Keratinocyte (primary cell): Measurements from ENCODE around the gene MAP1LC3B2. TPM values are rescaled to one million over a fixed set of nuclear protein-coding genes. Genes with fewer than 3 reads are reported as not detected.

Source experiments
- DNase-seq: peaks from one replicate; pipeline ENCODE4 v3.0.0-alpha.2; 2011; ENCODE audit warnings: low read depth, missing footprints, low spot score
- FAIRE-seq: peaks from 2 replicates; lab custom pipeline; 2011; peaks lifted over from hg19 to GRCh38; lab: Jason Lieb, UNC
- H2AFZ ChIP-seq: 2 replicates; pipeline ENCODE4 v1.6.0; 2012; ENCODE audit warnings: low read length, control low read depth, inconsistent platforms; ENCODE audit not compliant: control insufficient read depth
- H3K27ac ChIP-seq: 2 replicates; pipeline ENCODE4 v1.5.1; 2011; ENCODE audit warnings: low read length; ENCODE audit not compliant: control insufficient read depth, insufficient read depth
- H3K27me3 ChIP-seq: 3 replicates; pipeline ENCODE4 v1.6.0; 2011; ENCODE audit warnings: low read length; ENCODE audit not compliant: control insufficient read depth, insufficient read depth; ENCODE audit errors: extremely low read depth
- H3K36me3 ChIP-seq, 2 experiments: 2 replicates in 1 of 2; 3 replicates in 1 of 2; pipeline ENCODE4 v1.5.1; 2011; ENCODE audit warnings: low read length in 2 of 2, mild to moderate bottlenecking in 1 of 2; ENCODE audit not compliant: control insufficient read depth in 2 of 2, insufficient read depth in 2 of 2; ENCODE audit errors: extremely low read depth in 1 of 2
- H3K4me1 ChIP-seq: 3 replicates; pipeline ENCODE4 v1.5.1; 2011; ENCODE audit warnings: low read length; ENCODE audit not compliant: control insufficient read depth, insufficient read depth; ENCODE audit errors: extremely low read depth
- H3K4me2 ChIP-seq: 3 replicates; pipeline ENCODE4 v1.6.0; 2011; ENCODE audit warnings: low read depth, low read length; ENCODE audit not compliant: control insufficient read depth, insufficient read depth; ENCODE audit errors: extremely low read depth
- H3K4me3 ChIP-seq, 3 experiments: fragments of 200-600 bp in 1 of 3; sonication (generic) in 1 of 3; 2 replicates in 2 of 3; 3 replicates in 1 of 3; pipeline ENCODE4 v1.5.1; 2011 to 2016; ENCODE audit warnings: low read length in 3 of 3, mild to moderate bottlenecking in 3 of 3, control low read depth in 2 of 3, inconsistent platforms in 1 of 3, low read depth in 1 of 3, mixed read lengths in 1 of 3, mixed run types in 1 of 3, moderate library complexity in 1 of 3; ENCODE audit not compliant: control insufficient read depth in 2 of 3, insufficient read depth in 2 of 3; ENCODE audit errors: extremely low read depth in 1 of 3
- H3K79me2 ChIP-seq: 2 replicates; pipeline ENCODE4 v1.6.0; 2012; ENCODE audit warnings: low read length; ENCODE audit not compliant: control insufficient read depth, insufficient read depth
- H3K9ac ChIP-seq: 3 replicates; pipeline ENCODE4 v1.6.0; 2011; ENCODE audit warnings: low read length; ENCODE audit not compliant: control insufficient read depth, insufficient read depth; ENCODE audit errors: extremely low read depth
- H3K9me1 ChIP-seq: 3 replicates; pipeline ENCODE4 v1.6.0; 2011; ENCODE audit warnings: low read length; ENCODE audit not compliant: control insufficient read depth, insufficient read depth; ENCODE audit errors: extremely low read depth
- H3K9me3 ChIP-seq: 2 replicates; pipeline ENCODE4 v1.5.1; 2012; ENCODE audit warnings: low read depth, low read length; ENCODE audit not compliant: control insufficient read depth
- H4K20me1 ChIP-seq: 3 replicates; pipeline ENCODE4 v1.6.0; 2011; ENCODE audit warnings: low read length; ENCODE audit not compliant: control insufficient read depth, insufficient read depth; ENCODE audit errors: extremely low read depth
- EZH2 ChIP-seq: IDR thresholded peaks from one replicate; pipeline ENCODE4 v1.6.1; 2012; ENCODE audit warnings: inconsistent platforms, mild to moderate bottlenecking, low read length, moderate library complexity
- dilution Hi-C: fragments of 300-500 bp; cut with MboI; formaldehyde crosslinking; loops from one replicate; pipeline ENCODE4 v1.7.0; 2020; ENCODE audit warnings: low sequenced_read_pairs; ENCODE audit not compliant: extremely low pct_ligation_motif_present
- polyA plus RNA-seq, 5 experiments: library from polyadenylated mRNA; depleted of rRNA in 3 of 5; stranded (reverse) in 3 of 5; stranded (forward) in 1 of 5; unstranded in 1 of 5; fragments of >200 nt; gene quantifications; 1 replicate in 1 of 5; 2 replicates in 3 of 5; 3 replicates in 1 of 5; pipeline versions ENCODE4 v1.2.1 to v1.2.3, GENCODE V29; 2011 to 2012; ENCODE audit warnings: missing spikeins in 2 of 5, low read depth in 1 of 5, low replicate concordance in 1 of 5
- TF ChIP-seq, protein P1 (sequence below), 3 experiments: IDR thresholded peaks in 1 of 3; conservative IDR thresholded peaks in 1 of 3; optimal IDR thresholded peaks in 1 of 3; 2 replicates in 2 of 3; 3 replicates in 1 of 3; pipeline versions ENCODE3 to v1.5.1; 2011; ENCODE audit warnings: low read length in 3 of 3, mild to moderate bottlenecking in 3 of 3, moderate library complexity in 2 of 3, control low read depth in 1 of 3, inconsistent platforms in 1 of 3; ENCODE audit not compliant: insufficient read depth in 2 of 3; ENCODE audit errors: extremely low read depth in 1 of 3

The MAP1LC3B2 gene
- polyA plus RNA-seq, 1 donor (not counting 4 experiments of a cell fraction or from before 2014, with no cell fraction given), result 6.0 TPM

DNA sequence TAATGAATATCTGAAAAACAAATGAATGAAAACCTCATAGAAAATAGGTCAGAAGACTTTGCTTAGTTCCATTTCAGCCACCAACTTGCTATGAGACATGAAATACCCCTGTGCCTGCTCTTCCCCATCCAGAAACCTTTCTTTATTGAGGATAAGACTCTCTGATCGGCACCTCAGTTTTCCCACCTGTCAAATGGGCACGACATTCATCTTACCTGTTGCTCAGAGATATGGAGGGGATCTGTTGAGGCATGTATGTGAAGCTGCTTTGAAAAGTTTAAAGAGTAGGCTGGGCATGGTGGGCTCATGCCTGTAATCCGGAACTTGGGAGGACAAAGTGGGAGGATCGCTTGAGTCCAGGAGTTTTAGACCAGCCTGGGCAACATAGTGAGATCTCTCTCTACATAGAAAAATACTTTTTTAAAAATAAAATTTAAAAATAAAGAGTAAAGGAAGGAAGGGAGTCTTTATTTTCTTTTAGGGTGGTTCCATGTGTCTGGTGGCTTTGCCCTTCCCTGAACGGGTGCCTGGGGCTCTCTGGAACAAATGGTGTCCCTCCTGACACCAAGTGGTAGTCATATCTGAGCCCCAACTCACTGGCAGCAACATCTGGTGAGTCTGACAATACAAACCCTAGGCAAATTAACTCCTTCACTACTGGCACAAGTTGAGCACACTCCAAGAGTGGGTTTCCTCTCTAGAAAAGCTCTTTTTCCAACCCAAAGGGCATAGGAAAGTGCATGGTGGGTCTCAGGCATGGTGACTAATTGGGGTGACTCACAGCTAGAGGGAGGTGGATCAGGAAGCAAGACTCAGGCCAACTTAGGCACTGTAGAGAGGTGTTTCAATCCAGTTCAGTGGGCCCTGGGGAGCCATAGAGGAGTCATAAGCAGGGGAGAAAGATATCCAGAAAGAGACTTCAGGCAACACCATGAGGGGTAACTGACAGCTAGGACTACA, 42.1 kb downstream of the MAP1LC3B2 start:
- Histone ChIP-seq H3K9me3 (no peaks in the 10 kb centered on the region), H3K4me2 (peak overlapping the region; percentile 12), H3K79me2 (no peaks in the 10 kb centered on the region), H3K4me1 (peaks cover 12% of the 10 kb centered on the region), H3K36me3 (no peaks in the 10 kb centered on the region), H3K27me3 (no peaks in the 10 kb centered on the region), H4K20me1 (no peaks in the 10 kb centered on the region), H3K4me3 (no peak overlapping the region), H3K27ac (peak overlapping the region; percentile 51), H3K9ac (peak overlapping the region; percentile 18), H2AFZ (peak overlapping the region; percentile 53), H3K9me1 (no peaks in the 10 kb centered on the region)
- DNase-seq, result peak; percentile 38
- FAIRE-seq, result peak; percentile 69
- dilution Hi-C loops, result no loop called here
- TF ChIP-seq, protein P1, sequence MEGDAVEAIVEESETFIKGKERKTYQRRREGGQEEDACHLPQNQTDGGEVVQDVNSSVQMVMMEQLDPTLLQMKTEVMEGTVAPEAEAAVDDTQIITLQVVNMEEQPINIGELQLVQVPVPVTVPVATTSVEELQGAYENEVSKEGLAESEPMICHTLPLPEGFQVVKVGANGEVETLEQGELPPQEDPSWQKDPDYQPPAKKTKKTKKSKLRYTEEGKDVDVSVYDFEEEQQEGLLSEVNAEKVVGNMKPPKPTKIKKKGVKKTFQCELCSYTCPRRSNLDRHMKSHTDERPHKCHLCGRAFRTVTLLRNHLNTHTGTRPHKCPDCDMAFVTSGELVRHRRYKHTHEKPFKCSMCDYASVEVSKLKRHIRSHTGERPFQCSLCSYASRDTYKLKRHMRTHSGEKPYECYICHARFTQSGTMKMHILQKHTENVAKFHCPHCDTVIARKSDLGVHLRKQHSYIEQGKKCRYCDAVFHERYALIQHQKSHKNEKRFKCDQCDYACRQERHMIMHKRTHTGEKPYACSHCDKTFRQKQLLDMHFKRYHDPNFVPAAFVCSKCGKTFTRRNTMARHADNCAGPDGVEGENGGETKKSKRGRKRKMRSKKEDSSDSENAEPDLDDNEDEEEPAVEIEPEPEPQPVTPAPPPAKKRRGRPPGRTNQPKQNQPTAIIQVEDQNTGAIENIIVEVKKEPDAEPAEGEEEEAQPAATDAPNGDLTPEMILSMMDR (optimal IDR thresholded peaks at IDR 0.05 in 1 of 3, IDR thresholded peaks at IDR 0.05 in 1 of 3, conservative IDR thresholded peaks at IDR 0.05 in 1 of 3; ENCODE audit: extremely low read depth in 1 of 3, insufficient read depth in 2 of 3, low read length in 3 of 3), result no peak
- no peak for TF ChIP-seq EZH2

DNA sequence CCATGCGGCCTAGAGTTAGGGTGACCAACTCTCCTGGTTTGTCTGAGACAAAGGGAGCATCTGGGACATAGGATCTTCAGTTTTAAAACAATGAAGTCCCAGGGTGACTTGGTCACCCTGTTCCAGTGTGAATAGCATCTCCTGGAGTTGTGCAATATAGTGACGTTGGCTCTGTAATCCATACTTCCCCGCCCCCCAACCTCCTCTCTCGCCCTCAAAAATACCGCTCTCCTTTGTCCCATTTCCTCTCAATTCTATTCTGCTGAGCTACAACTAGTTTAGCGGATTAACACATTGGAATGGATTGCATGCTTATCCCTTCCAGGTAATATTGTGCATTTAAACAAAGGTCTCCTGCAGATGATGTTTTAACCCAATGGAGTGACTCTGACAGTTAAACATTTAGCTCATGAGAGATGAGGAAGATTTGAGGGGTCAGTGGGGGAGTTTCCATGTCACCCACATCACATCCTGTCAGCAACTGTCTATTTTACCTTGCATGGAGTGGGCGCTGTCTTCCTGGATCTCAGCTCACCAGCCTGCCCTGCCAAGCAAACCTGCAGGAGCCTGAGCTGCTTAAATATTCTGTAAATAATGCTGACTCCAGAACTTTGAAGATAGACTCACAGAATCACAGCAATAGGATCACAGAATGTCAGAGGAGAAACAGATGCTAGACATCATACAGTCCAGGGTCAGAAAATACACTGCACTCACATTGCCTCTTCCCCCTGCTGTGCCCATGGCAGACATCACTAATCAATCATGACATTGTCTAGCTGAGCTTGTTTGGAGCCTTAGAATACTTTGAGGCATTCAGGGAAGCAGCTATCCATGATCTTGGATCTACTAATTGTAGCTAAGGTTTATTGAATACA, 43.0 kb downstream of the MAP1LC3B2 start:
- Histone ChIP-seq H3K4me2 (peak overlapping the region; percentile 12), H3K36me3 (no peaks in the 10 kb centered on the region), H3K4me1 (peaks cover 12% of the 10 kb centered on the region), H3K79me2 (no peaks in the 10 kb centered on the region), H2AFZ (peak overlapping the region; percentile 53), H3K9me1 (no peaks in the 10 kb centered on the region), H4K20me1 (no peaks in the 10 kb centered on the region), H3K9me3 (no peaks in the 10 kb centered on the region), H3K4me3 (no peak overlapping the region), H3K27ac (peak overlapping the region; percentile 51), H3K27me3 (no peaks in the 10 kb centered on the region), H3K9ac (peak overlapping the region; percentile 18)
- no peak for DNase-seq
- TF ChIP-seq, protein P1 (optimal IDR thresholded peaks at IDR 0.05 in 1 of 3, IDR thresholded peaks at IDR 0.05 in 1 of 3, conservative IDR thresholded peaks at IDR 0.05 in 1 of 3; ENCODE audit: extremely low read depth in 1 of 3, insufficient read depth in 2 of 3, low read length in 3 of 3), result no peak
- TF ChIP-seq EZH2, result no peak
- FAIRE-seq, result no peak
- dilution Hi-C loops, result no loop called here
